ENCODE results near the gene ZNF831.

Gene ZNF831

DNA sequence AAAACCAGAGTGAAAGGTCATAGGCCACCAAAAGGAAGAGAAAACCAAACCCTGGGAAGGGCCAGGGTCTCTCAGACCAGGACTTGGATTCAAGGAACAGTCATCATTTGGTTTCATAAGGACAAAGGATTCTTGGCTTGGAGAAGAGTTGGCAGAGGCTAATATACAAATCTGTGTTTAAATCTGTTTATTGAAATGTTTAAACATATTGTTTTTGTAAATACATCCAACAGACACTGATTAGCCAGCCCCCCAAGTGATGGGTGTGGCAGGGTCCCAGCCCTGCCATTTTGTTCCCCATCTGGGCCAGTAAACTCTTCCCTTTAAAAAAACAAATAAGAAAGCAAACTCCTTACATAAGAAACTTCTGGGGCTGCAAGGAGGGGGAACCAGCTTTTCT, 6.1 kb upstream of the ZNF831 start:
- DNase-seq = no peak

DNA sequence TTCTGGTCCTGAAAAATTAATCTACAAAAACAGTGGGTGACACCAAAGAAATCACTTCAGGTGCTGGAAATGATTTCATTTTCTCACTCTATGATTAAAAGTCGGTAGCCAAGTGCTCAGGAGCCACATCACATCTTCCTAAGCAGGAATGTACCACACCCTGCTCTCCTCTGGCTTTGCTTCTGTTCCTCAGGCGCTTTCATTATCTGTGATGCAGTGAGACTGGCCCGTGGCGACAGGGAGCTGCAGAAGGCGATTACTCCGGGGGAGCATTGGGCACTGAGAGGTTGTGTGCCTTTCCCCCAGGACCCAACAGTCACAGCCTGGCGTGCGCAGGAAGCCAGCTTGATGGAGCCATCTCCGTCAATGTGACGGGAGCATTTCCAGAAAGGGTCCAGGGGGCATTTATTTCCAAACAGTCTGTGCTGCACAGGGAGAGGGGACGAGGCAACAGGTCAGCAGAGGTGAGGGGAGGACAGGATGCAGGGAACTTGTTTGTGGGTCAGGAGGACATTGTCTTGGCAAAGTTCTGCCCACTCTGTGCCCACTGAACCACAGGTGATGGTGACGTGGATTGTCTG, 5.6 kb upstream of the ZNF831 start:
- DNase-seq = no peak

- DNase-seq = no peak
These were observed 4.9 kb upstream of the ZNF831 start for GRCh38 chr20:59158673-59159072.

GRCh38 chr20:59159091-59159490, 4.5 kb upstream of the ZNF831 start:
- DNase-seq = no peak

- DNase-seq = no peak
These were observed 3.9 kb upstream of the ZNF831 start for GRCh38 chr20:59159493-59160376.

DNA sequence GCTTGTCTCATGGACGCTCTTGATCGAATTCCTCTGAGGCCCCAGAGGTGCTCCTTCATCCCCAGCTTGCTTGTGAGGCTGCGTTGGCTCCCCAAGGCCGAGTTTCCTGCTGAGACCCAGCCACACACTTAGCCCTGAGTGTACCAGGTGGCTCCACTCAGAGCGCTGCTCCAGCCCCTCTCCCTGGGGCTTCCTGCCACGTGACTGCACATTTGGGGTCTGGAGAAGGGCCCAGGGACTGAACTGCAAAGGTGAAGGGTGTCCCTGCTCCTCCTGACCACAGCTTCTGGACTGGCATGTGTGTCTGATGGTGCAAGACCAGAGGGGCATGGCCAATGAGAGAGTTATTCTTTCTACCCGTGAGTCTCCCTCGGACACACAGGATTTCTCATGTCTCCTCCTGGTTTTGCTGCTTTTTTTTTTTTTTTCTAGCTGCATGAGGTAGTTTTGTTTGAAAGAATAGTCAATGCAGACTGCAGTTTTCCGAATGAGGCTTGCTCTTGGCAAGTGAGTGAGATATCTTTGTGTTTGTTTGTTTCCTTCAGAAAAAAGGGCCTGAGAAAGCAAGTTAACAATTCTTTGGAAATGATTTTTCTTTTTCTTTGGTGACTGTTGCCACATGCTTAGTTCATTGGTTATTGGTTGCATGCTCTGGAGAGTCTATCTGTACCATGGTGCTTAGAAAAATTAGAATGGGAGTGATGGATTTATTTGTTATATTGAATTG, 3.1 kb upstream of the ZNF831 start:
- no peak for DNase-seq

DNA sequence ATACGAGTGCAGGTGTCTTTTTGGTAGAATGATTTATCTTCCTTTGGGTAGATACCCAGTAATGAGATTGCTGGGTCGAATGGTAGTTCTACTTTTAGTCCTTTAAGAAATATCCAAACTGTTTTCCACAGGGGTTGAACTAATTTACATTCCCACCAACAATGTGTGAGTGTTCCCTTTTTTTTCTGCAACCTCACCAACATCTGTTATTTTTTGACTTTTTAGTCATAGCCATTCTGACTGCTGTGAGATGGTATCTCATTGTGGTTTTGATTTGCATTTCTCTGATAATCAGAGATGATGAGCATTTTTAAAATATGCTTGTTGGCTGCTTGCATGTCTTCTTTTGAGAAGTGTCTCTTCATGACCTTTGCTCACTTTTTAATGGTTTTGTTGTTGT, 1.9 kb upstream of the ZNF831 start:
- DNase-seq = no peak

DNA sequence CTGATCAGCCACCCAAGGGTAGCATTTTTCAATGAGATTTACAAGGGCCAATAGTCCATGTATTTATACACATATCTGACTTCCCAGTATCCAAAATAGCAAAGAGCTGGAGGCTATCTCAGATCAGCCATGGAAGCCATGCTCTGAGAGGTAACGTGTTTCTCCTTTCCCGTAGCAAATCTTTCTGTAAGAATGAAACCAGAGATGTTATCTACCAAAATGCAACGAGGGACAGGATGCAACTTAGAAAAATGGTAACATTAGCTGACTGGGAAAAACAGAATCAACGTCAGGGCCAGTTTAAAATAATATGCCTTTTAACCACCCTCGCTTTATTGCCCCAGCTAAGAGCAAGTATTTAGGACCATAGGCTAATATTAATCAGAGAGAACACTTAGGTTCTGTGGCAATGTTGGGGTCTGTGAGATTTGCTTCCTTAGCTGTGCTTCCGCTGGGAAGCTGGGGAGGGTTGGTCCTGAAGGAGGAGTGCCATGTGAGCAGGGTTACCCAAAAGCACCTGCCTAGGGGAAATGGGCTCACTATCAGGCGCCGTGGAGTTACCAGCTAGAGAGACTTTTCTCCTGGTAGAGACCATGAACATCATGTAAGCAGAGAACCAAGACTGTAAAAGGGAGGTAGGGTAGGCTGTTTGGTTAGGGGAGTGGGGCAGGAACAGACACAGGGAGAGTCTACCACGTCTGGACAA, 1.2 kb downstream of the ZNF831 start:
- no peak for DNase-seq

GRCh38 chr20:59165396-59165795, 1.8 kb downstream of the ZNF831 start:
- DNase-seq = no peak

GRCh38 chr20:59165891-59166709, 2.5 kb downstream of the ZNF831 start:
- no peak for DNase-seq

DNA sequence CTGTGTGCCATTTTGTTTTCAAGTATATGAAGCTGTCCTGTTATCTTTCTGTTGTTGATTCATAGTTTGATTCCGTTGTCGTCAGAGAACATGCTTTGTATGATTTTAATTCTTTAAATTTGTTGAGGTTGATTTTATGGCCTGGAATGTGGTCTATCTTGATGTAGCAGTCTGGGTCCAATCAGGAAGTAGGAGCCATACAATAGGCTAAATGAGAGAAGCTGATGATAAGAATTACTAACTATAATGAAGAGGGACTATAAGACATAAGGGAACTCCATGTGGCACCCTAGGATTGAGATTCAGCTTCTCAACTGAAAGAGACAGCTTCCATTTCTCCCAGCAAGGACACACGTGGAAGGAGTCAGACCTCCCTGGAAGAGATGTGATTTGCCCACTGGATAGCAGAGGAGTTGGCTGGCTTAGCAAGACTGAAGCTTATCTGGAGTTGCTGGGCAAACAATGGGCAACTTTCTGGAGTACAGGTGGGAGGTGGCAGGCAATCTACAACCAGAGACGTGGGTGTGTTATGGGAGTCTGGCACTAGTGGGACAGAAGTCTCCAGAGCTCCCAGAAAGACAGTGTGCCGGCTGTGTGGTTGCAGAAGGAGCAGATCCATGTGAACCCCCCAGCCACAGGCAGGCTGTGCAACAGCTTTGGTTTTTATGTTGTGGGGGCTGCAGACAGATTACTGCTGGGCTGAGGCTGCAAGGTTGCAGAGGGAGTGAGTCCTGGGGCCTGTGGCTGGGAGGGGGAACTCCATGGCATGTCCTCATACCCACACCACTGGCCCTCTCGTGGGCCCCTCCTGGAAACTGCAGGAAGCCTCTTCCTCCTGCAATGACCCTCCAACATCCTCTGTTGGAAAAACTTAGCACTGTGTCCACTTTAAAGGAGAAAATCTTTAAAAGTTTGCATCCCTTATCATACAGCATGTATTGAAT, 7.1 kb downstream of the ZNF831 start:
- no peak for DNase-seq

DNA sequence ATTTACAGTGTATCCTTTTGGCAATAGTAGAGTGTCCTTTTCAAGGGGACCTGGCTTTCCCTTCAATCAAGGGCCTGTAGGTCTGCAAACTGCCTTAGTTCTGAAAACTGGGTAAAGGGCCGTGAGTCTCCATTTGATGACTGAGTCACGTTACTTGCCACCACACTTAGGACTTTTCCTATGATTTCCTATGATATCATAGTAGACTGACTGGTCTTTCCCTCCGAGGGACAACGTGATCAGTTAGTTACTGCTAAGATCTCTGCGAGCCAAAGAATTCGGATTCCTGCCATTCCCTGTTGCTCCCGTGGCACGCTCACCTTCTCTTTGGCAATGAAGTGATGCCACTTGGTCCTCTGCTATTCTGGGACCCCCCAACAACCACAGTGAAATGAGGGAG, 8.4 kb downstream of the ZNF831 start:
- no peak for DNase-seq

DNA sequence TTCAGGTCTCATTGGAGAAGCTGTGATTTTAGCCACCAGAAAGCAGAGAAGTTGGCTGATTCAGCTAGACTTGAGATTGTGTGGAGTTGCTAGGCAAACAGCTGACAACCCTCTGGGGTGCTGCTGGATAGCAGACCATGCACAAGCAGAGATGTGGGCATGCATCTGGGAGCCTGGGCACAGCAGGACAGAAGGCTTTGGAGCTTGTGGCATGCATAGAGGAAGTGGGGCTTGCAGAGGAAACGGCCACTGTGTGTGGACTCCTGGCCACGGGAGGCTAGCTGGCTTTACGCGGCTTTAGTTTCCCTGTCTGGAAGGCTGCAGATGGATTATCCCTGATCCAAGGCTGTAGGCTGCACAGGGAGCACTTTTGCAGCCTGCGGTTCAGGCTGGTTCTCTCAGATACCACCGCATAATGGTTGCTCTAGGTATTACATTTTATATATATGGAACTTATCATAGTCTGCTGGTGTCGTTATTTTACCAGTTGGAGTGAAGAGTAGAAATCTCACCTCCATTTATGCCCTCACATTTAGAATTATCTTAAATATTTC, 10.4 kb downstream of the ZNF831 start:
- no peak for DNase-seq

DNA sequence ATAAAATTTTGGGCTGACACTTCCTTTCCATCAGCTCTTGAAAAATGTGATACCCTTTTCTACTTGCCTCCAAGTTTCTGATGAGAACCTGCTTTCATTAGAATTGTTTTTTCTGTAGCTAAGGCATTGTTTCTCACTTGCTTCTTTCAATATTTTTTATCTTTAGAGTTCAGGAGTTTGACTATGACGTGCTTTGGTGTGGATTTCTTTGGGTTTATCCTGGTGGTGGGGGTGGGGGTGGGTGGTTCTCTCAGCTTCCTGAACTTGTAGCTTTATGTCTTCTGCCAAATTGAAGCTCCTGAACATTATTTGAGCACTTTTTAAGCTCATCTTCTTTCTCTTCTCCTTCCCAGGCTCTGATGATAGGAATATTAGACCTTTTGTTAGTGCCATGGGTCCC, 11.4 kb downstream of the ZNF831 start:
- no peak for DNase-seq

- DNase-seq = no peak
These were observed 12.2 kb downstream of the ZNF831 start for GRCh38 chr20:59175861-59176260.

DNA sequence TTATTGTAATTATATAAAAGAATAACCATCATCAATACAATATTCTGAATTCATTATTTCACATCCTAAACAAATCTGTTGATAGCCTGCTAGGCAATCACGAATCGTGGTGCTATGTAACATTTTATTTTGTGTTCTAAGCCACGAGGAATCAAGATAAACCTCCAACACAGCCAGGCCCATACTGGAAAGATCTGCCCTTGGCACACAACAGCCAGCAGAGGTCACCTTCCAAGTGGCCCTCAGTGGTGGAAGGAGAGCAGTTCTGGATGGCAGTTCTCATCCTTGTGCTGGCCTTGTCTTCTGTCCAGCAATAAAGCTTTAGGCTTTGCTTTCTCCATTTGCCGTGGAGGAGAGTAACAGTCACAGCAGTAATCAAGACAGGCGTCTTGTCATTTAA, 13.2 kb downstream of the ZNF831 start:
- DNase-seq = no peak

DNA sequence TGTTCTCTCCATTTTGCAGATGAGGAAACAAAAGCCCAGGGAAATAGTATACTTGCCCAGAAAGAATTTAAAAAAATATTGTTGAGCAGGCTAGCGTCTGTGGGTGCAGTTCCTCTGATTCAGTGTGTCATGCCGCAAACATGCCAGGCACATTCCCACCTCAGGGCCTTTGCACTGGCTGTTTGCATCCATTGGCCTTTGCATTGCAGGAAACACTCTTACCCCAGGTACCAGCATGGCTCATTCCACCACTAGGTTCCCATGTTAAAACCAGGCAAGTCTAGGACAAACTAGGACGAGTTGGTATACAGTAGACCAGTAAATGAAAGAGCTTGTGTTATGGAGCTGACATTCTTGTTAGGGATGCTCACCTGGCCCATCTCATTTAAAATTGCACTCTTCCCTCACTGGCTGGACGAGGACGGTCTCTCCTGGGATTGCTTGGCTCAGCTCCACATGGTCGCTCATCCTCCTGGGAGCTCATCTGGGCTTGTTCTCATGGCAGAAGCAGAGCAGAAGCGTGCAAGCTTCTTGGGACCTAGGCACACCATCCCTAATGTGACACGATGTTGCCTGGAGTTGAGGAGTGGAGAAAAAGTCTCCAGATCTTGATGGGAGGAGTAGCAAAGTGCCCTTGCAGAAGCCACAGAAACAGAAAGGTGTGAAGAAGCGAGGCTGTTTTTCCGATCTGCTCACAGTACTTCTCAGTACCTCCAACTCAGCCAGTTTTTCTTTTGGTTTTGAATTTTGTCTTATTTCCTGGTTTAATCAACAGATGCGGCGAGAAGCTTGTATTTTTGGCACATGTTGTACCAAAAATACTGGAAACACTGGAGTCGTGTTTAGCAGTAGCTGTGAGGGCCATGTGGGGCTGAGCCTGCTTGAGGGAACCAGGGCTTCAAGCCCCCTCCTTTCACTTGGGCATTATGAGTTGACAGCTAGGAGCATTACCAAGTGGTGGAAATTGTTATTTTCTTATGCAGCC, 13.9 kb downstream of the ZNF831 start:
- DNase-seq = no peak

- no peak for DNase-seq
These were observed 15.5 kb downstream of the ZNF831 start for GRCh38 chr20:59178983-59179595.

All from hypothalamus (tissue), 51 donors.